T-helper 1 cell (primary cell): ENCODE data around the gene MYO18B.

Source experiments
- DNase-seq, 5 donors: peaks; one replicate each; pipeline ENCODE4 v3.0.0-alpha.2; 2012 to 2020

MYO18B gene

GRCh38 chr22:25874327-25874726, 132.3 kb downstream of the MYO18B start:
- no peak for DNase-seq

GRCh38 chr22:25875461-25875860, 133.5 kb downstream of the MYO18B start:
- DNase-seq, result no peak

- DNase-seq, result no peak
Observed at GRCh38 chr22:25876871-25877270, 134.9 kb downstream of the MYO18B start.

GRCh38 chr22:25878933-25879332, 136.9 kb downstream of the MYO18B start:
- no peak for DNase-seq

- DNase-seq, result no peak
Observed at GRCh38 chr22:25880524-25880923, 138.5 kb downstream of the MYO18B start.

- DNase-seq, result no peak
Observed at GRCh38 chr22:25881210-25881755, 139.3 kb downstream of the MYO18B start.

GRCh38 chr22:25882360-25882759, 140.4 kb downstream of the MYO18B start:
- DNase-seq, result no peak

GRCh38 chr22:25883482-25884033, 141.6 kb downstream of the MYO18B start:
- no peak for DNase-seq

GRCh38 chr22:25884121-25884520, 142.1 kb downstream of the MYO18B start:
- no peak for DNase-seq

- DNase-seq, result no peak
Observed at GRCh38 chr22:25888399-25889054, 146.5 kb downstream of the MYO18B start.

- DNase-seq, result no peak
Observed at GRCh38 chr22:25890651-25891050, 148.7 kb downstream of the MYO18B start.

- no peak for DNase-seq
Observed at GRCh38 chr22:25892678-25893077, 150.7 kb downstream of the MYO18B start.

- no peak for DNase-seq
Observed at GRCh38 chr22:25895678-25896077, 153.7 kb downstream of the MYO18B start.

GRCh38 chr22:25896098-25896497, 154.1 kb downstream of the MYO18B start:
- DNase-seq, result no peak

GRCh38 chr22:25896592-25896991, 154.6 kb downstream of the MYO18B start:
- no peak for DNase-seq

GRCh38 chr22:25898707-25899365, 156.8 kb downstream of the MYO18B start:
- no peak for DNase-seq

GRCh38 chr22:25899566-25899965, 157.6 kb downstream of the MYO18B start:
- no peak for DNase-seq

- no peak for DNase-seq
Observed at GRCh38 chr22:25900390-25900789, 158.4 kb downstream of the MYO18B start.

GRCh38 chr22:25900880-25901279, 158.9 kb downstream of the MYO18B start:
- no peak for DNase-seq

- no peak for DNase-seq
Observed at GRCh38 chr22:25902402-25902801, 160.4 kb downstream of the MYO18B start.

- no peak for DNase-seq
Observed at GRCh38 chr22:25903294-25903693, 161.3 kb downstream of the MYO18B start.

GRCh38 chr22:25908212-25908611, 166.2 kb downstream of the MYO18B start:
- no peak for DNase-seq

- no peak for DNase-seq
Observed at GRCh38 chr22:25908755-25909154, 166.8 kb downstream of the MYO18B start.
